HG02943 (cell line): ENCODE measurements around the gene CMKLR1.

Experiments
- ATAC-seq: cut with Tn5 transposase; IDR thresholded peaks from one replicate; pipeline ENCODE4 v1.9.1; 2021; ENCODE audit warnings: mild to moderate bottlenecking, low read depth, moderate library complexity; ENCODE audit not compliant: unreplicated experiment

Gene CMKLR1

GRCh38 chr12:108302403-108303311 is 36.5 kb downstream of the CMKLR1 start:
- ATAC-seq = no peak

- no peak for ATAC-seq
These were observed 37.1 kb downstream of the CMKLR1 start for GRCh38 chr12:108302016-108302402.

- no peak for ATAC-seq
These were observed 37.8 kb downstream of the CMKLR1 start for GRCh38 chr12:108301346-108301745.

GRCh38 chr12:108299980-108300696 is 39.0 kb downstream of the CMKLR1 start:
- ATAC-seq = no peak

- ATAC-seq = no peak
These were observed 39.6 kb downstream of the CMKLR1 start for GRCh38 chr12:108299516-108299915.

- no peak for ATAC-seq
These were observed 40.3 kb downstream of the CMKLR1 start for GRCh38 chr12:108298761-108299275.

- no peak for ATAC-seq
These were observed 41.0 kb downstream of the CMKLR1 start for GRCh38 chr12:108297895-108298760.

GRCh38 chr12:108297424-108297823 is 41.7 kb downstream of the CMKLR1 start:
- ATAC-seq = no peak

GRCh38 chr12:108296945-108297344 is 42.2 kb downstream of the CMKLR1 start:
- no peak for ATAC-seq

- ATAC-seq = no peak
These were observed 43.5 kb downstream of the CMKLR1 start for GRCh38 chr12:108295641-108296040.

GRCh38 chr12:108289350-108290161 is 49.6 kb downstream of the CMKLR1 start:
- no peak for ATAC-seq

GRCh38 chr12:108287227-108287626 is 51.9 kb downstream of the CMKLR1 start:
- no peak for ATAC-seq

- no peak for ATAC-seq
These were observed 54.1 kb downstream of the CMKLR1 start for GRCh38 chr12:108285016-108285415.

GRCh38 chr12:108284163-108284562 is 54.9 kb downstream of the CMKLR1 start:
- no peak for ATAC-seq

- ATAC-seq = no peak
These were observed 56.4 kb downstream of the CMKLR1 start for GRCh38 chr12:108282676-108283075.

- ATAC-seq = no peak
These were observed 57.0 kb downstream of the CMKLR1 start for GRCh38 chr12:108282160-108282559.

GRCh38 chr12:108277613-108278012 is 61.5 kb downstream of the CMKLR1 start:
- no peak for ATAC-seq

GRCh38 chr12:108273217-108273616 is 65.9 kb downstream of the CMKLR1 start:
- no peak for ATAC-seq

- no peak for ATAC-seq
These were observed 66.9 kb downstream of the CMKLR1 start for GRCh38 chr12:108271951-108272872.
